ENCODE data around the gene SH3BP2.

The SH3BP2 gene

DNA sequence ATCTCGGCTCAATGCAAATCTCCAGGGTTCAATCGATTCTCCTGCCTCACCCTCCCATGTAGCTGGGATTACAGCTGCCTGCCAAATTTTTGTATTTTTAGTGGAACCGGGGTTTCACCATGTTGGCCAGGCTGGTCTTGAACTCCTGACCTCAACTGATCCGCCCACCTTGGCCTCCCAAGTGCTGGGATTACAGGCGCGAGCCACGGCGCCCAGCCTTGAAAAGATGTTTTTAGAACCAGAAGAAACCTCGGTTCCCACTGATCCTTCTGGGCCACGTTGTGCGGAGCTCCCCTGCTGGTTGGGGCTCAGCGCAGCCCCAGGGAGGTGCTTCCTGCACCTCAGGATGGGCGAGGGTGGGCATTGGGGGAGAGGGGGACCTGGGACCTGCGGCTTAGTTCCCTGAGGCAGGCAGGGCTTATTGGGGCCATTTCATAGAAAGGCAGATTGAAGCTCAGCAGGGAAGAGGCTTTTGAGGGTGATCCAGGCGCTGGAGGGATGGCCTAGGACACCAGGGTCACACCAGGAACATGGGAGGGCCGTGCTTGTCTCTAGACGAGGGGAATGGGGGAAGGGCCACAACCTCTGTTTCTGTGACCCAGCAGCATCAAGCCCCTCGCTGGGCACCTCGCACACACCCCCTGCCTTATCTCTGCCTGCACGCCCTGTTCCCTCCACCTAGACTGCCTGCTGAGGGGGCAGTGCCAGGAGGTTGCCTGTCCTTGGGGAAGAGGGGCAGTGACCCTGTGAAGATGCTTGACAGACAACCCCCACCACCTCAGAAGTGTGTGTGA lies 44.4 kb downstream of the SH3BP2 start:
- TF ChIP-seq, protein P1, sequence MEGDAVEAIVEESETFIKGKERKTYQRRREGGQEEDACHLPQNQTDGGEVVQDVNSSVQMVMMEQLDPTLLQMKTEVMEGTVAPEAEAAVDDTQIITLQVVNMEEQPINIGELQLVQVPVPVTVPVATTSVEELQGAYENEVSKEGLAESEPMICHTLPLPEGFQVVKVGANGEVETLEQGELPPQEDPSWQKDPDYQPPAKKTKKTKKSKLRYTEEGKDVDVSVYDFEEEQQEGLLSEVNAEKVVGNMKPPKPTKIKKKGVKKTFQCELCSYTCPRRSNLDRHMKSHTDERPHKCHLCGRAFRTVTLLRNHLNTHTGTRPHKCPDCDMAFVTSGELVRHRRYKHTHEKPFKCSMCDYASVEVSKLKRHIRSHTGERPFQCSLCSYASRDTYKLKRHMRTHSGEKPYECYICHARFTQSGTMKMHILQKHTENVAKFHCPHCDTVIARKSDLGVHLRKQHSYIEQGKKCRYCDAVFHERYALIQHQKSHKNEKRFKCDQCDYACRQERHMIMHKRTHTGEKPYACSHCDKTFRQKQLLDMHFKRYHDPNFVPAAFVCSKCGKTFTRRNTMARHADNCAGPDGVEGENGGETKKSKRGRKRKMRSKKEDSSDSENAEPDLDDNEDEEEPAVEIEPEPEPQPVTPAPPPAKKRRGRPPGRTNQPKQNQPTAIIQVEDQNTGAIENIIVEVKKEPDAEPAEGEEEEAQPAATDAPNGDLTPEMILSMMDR (IDR thresholded peaks at IDR 0.05; ENCODE audit: control extremely low read depth, extremely low read depth, low read depth, missing control alignments), result no peak
- DNase-seq (ENCODE audit: extremely low spot score), result no peak
- ChIA-PET POLR2A (no interaction called here), CTCF (interaction anchor here (1.2 to 1.7 kb wide), 2 partner anchors 16 to 17 kb away, joined by 3 to 4 read pairs; no protein-coding TSS in a partner anchor)

DNA sequence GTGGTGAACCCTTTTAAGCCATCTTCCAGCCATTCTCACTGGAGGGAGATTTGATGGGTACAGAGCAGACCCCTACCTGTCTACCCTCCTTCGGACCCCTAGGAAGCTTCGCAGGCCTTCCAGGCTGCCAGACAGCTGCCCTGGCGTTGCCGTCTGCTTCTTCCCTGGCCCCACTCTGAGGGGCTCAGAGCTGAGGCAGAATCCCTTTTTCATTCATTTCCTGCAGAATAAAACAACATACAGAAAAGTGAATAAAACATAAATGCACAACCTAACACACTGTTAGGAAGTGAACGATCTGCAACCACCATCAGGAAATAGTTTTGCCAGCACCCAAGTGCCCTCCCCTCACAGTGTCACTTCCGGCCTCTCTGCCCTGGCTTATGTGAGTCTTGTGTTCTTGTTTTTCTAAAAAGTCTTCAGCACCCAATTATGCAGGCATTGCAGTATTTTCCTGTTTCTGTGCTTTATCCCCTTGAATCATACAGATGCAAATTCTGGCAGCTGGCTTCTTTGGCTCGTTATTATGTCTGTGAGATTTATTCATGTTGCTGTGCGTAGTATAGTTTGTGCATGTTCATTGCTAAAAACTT lies 45.1 kb downstream of the SH3BP2 start:
- POLR2A ChIA-PET, result no interaction called here
- CTCF ChIA-PET, result interaction anchor here (1.2 to 1.7 kb wide), 3 partner anchors 18 to 54 kb away, joined by 3 to 4 read pairs (median 4); no protein-coding TSS in a partner anchor
- TF ChIP-seq, protein P1 (IDR thresholded peaks at IDR 0.05; ENCODE audit: control extremely low read depth, extremely low read depth, low read depth, missing control alignments), result no peak

GRCh38 chr4:2839060-2839459 lies 46.2 kb downstream of the SH3BP2 start:
- DNase-seq (ENCODE audit: extremely low spot score), result no peak
- POLR2A ChIA-PET, result no interaction called here
- TF ChIP-seq, protein P1 (IDR thresholded peaks at IDR 0.05; ENCODE audit: control extremely low read depth, extremely low read depth, low read depth, missing control alignments), result no peak
- CTCF ChIA-PET, result interaction anchor here (0.7 to 1.7 kb wide), 6 partner anchors 10 to 55 kb away, joined by 3 to 4 read pairs (median 3); no protein-coding TSS in a partner anchor

More for the DNA sequence above, 45.1 kb downstream of the SH3BP2 start:
- DNase-seq (ENCODE audit: extremely low spot score), result no peak

DNA sequence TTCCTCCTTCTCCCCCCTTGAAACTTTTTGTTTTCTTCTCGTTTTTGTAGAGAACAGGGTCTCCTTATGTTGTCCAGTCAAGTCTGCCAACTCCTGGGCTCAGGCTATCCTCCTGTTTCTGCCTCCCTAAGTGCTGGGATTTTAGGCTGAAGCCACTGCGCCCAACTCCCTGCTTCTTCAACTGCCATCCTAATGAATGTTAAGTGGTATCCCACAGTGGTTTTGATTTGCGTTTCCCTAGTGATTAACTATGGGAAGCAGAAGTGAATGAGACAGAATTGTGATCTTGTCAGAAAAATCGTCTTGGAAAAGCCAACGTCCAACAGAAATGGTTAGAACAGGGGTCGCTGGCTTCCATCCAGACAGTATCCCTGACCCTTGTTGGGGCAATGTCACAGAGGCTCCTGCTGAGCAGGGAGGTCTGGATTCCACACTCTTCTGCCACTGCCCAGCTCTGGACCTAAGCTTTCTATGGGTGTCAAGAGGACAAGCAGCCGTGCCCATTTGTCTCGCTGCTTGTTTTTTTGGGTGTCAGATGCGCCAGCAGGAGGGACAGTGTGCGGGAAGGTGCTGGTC lies 49.9 kb downstream of the SH3BP2 start:
- DNase-seq (ENCODE audit: extremely low spot score), result no peak
- TF ChIP-seq, protein P1 (IDR thresholded peaks at IDR 0.05; ENCODE audit: control extremely low read depth, extremely low read depth, low read depth, missing control alignments), result no peak
- ChIA-PET CTCF (no interaction called here), POLR2A (no interaction called here)

GRCh38 chr4:2843263-2843940 lies 50.5 kb downstream of the SH3BP2 start, which contains the start of gene ADD1:
TSS of gene ADD1 (plus strand) at chr4:2843844. CDS start at chr4:2875916, 32,072 bp downstream.
- ChIA-PET CTCF (no interaction called here), POLR2A (no interaction called here)
- DNase-seq (ENCODE audit: extremely low spot score), result peak; percentile 99
- TF ChIP-seq, protein P1 (IDR thresholded peaks at IDR 0.05; ENCODE audit: control extremely low read depth, extremely low read depth, low read depth, missing control alignments), result no peak

- DNase-seq (ENCODE audit: extremely low spot score), result peak; percentile 26
- TF ChIP-seq, protein P1 (IDR thresholded peaks at IDR 0.05; ENCODE audit: control extremely low read depth, extremely low read depth, low read depth, missing control alignments), result no peak
- ChIA-PET POLR2A (no interaction called here), CTCF (no interaction called here)
Observed at GRCh38 chr4:2843941-2844584, 51.2 kb downstream of the SH3BP2 start.
